Activated CD4-positive, alpha-beta T cell treated with anti-CD3 and anti-CD28 coated beads, Interleukin-2, Interleukin-6, amounts not matched to agents 100 ng/mL and 50 ng/mL, durations not matched to agents 16 hours and 8 hours (primary cell): ENCODE results near the gene PCDHGA7.
"Not testable (repeated sequence)": the region's sequence is repeated elsewhere in the genome, so short reads cannot be mapped to it uniquely, and the experiment has no call there.

Experiments used
- DNase-seq: peaks from one replicate; pipeline ENCODE4 v3.0.0-alpha.2; 2020

PCDHGA7 gene

GRCh38 chr5:141398608-141399007 lies 16.1 kb downstream of the PCDHGA7 start:
- no peak for DNase-seq

GRCh38 chr5:141399555-141400258 lies 17.2 kb downstream of the PCDHGA7 start:
- no peak for DNase-seq

- DNase-seq: peak; percentile 15
Measured at GRCh38 chr5:141402553-141403243, 20.2 kb downstream of the PCDHGA7 start, which contains the start of gene PCDHGA9. TSS of gene PCDHGA9 (plus strand) at chr5:141402778. CDS start at chr5:141402953, 175 bp downstream.

GRCh38 chr5:141403387-141403786 lies 20.8 kb downstream of the PCDHGA7 start:
- no peak for DNase-seq

- peak; percentile 51 for DNase-seq
Measured at GRCh38 chr5:141407790-141408505, 25.4 kb downstream of the PCDHGA7 start, which contains the start of gene PCDHGB6. TSS of gene PCDHGB6 (plus strand) at chr5:141408021. CDS start at chr5:141408203, 182 bp downstream.

GRCh38 chr5:141409598-141410306 lies 27.2 kb downstream of the PCDHGA7 start:
- no peak for DNase-seq

- no peak for DNase-seq
Measured at GRCh38 chr5:141411575-141411974, 29.0 kb downstream of the PCDHGA7 start.

- peak; percentile 64 for DNase-seq
Measured at GRCh38 chr5:141412854-141413539, 30.5 kb downstream of the PCDHGA7 start, which contains the start of gene PCDHGA10. TSS of gene PCDHGA10 (plus strand) at chr5:141412987. CDS start at chr5:141413176, 189 bp downstream.

- no peak for DNase-seq
Measured at GRCh38 chr5:141413540-141414069, 31.1 kb downstream of the PCDHGA7 start.

GRCh38 chr5:141414548-141415274 lies 32.2 kb downstream of the PCDHGA7 start:
- not testable (repeated sequence) for DNase-seq

GRCh38 chr5:141415275-141415618 lies 32.7 kb downstream of the PCDHGA7 start:
- not testable (repeated sequence) for DNase-seq

- peak; percentile 66 for DNase-seq
Measured at GRCh38 chr5:141417494-141418172, 35.1 kb downstream of the PCDHGA7 start, which contains the start of gene PCDHGB7. TSS of gene PCDHGB7 (plus strand) at chr5:141417677. CDS start at chr5:141417860, 183 bp downstream.

GRCh38 chr5:141419074-141419880 lies 36.7 kb downstream of the PCDHGA7 start:
- DNase-seq: no peak

GRCh38 chr5:141420855-141421488 lies 38.4 kb downstream of the PCDHGA7 start, which contains the start of gene PCDHGA11:
TSS of gene PCDHGA11 (plus strand) at chr5:141421051. CDS start at chr5:141421228, 177 bp downstream.
- peak; percentile 59 for DNase-seq

GRCh38 chr5:141421489-141421855 lies 38.9 kb downstream of the PCDHGA7 start:
- no peak for DNase-seq

GRCh38 chr5:141422742-141423291 lies 40.3 kb downstream of the PCDHGA7 start:
- DNase-seq: no peak

GRCh38 chr5:141427783-141428426 lies 45.4 kb downstream of the PCDHGA7 start:
- DNase-seq: no peak
